Parathyroid adenoma (tissue), 2 donors: ENCODE results near the gene XXYLT1.

ENCODE experiments used
- H2AFZ ChIP-seq: fragments of 300-600 bp; sonication (generic); one replicate; pipeline ENCODE4 v1.7.0; 2017; ENCODE audit warnings: antibody characterized with exemption, mild to moderate bottlenecking
- H3K27ac ChIP-seq: fragments of 300-600 bp; sonication (generic); one replicate; pipeline ENCODE4 v1.7.0; 2017
- H3K27me3 ChIP-seq: fragments of 300-600 bp; sonication (generic); one replicate; pipeline ENCODE4 v1.7.0; 2017; ENCODE audit warnings: low read length; ENCODE audit not compliant: control insufficient read depth, insufficient read depth
- H3K36me3 ChIP-seq: fragments of 300-600 bp; sonication (generic); one replicate; pipeline ENCODE4 v1.7.0; 2017; ENCODE audit warnings: low read length; ENCODE audit not compliant: control insufficient read depth, insufficient read depth
- H3K4me1 ChIP-seq: fragments of 300-600 bp; sonication (generic); one replicate; pipeline ENCODE4 v1.7.0; 2017; ENCODE audit warnings: control low read depth
- H3K4me2 ChIP-seq: fragments of 300-600 bp; sonication (generic); one replicate; pipeline ENCODE4 v1.7.0; 2017; ENCODE audit warnings: low read length
- H3K4me3 ChIP-seq: fragments of 300-600 bp; sonication (generic); one replicate; pipeline ENCODE4 v1.7.0; 2017; ENCODE audit warnings: low read depth, low read length
- H3K79me2 ChIP-seq: fragments of 300-600 bp; sonication (generic); one replicate; pipeline ENCODE4 v1.7.0; 2017; ENCODE audit warnings: control low read depth
- H3K9ac ChIP-seq: fragments of 300-600 bp; sonication (generic); one replicate; pipeline ENCODE4 v1.7.0; 2017; ENCODE audit warnings: mild to moderate bottlenecking
- H3K9me3 ChIP-seq: fragments of 300-600 bp; sonication (generic); one replicate; pipeline ENCODE4 v1.7.0; 2017; ENCODE audit warnings: low read length; ENCODE audit not compliant: control insufficient read depth
- CTCF ChIP-seq: fragments of 300-600 bp; sonication (generic); IDR thresholded peaks from one replicate; pipeline ENCODE4 v1.7.0; 2017; ENCODE audit warnings: antibody characterized with exemption, mild to moderate bottlenecking
- donor health status: primary hyperparathyroidism.

Gene XXYLT1

DNA sequence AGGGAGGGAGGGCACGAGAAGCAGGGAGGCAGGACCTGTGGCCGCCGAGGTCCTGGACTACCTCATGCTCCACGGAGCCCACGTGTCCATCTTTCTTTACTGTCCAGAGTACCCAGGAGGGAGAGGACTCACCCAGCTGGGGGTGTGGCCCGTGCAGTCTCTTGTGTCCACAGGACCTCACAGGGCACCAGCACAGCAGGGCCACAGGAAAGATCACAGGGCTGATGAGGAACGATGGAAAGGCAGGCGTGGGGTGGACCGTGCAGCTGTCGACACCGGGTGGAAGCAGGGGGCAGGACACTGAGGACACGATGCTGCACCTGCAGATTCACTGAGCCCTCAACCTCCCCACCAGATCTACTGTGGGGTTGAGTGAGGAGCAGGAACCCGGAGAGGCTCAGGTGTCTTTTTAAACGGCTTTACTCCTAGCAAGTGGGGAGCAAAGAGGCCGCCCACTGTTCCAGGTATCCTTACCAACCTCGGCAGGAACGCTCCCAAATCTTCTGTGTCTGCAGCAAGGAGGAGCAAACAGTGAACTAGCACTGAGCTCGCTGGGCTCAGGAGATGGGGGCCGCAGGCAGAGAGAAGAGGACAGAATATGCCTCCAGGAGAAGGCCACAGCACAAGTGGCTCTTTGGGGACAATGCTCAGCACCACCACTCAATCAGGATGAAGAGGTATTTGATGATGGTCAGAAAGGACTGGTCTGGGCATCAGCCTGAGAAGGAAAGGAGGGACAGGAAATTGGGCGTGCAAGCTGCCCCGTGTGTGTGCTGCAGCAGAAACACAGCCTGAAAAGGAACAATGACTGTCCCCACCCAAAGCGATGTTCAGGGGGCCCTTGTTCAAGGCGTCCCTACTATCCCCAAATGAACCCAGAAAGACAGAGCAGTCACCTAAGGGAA lies 198.8 kb downstream of the XXYLT1 start:
- H2AFZ ChIP-seq = no peak overlapping the region
- no peaks in the 10 kb centered on the region for H3K27me3 ChIP-seq
- H3K27ac ChIP-seq = no peak overlapping the region
- H3K9ac ChIP-seq = no peak overlapping the region
- no peak for TF ChIP-seq CTCF
- no peaks in the 10 kb centered on the region for H3K79me2 ChIP-seq
- no peaks in the 10 kb centered on the region for H3K36me3 ChIP-seq
- H3K4me3 ChIP-seq = no peak overlapping the region
- H3K9me3 ChIP-seq = no peaks in the 10 kb centered on the region
- H3K4me1 ChIP-seq = no peaks in the 10 kb centered on the region
- no peak overlapping the region for H3K4me2 ChIP-seq

GRCh38 chr3:195071011-195071728 lies 199.8 kb downstream of the XXYLT1 start:
- no peak overlapping the region for H3K4me3 ChIP-seq
- H3K9me3 ChIP-seq = no peaks in the 10 kb centered on the region
- H3K27ac ChIP-seq = no peak overlapping the region

GRCh38 chr3:195070336-195070735 lies 200.6 kb downstream of the XXYLT1 start:
- Histone ChIP-seq H2AFZ (no peak overlapping the region), H3K27ac (no peak overlapping the region), H3K27me3 (no peaks in the 10 kb centered on the region), H3K4me2 (no peak overlapping the region), H3K9ac (no peak overlapping the region), H3K4me1 (no peaks in the 10 kb centered on the region), H3K36me3 (no peaks in the 10 kb centered on the region), H3K4me3 (no peak overlapping the region), H3K9me3 (no peaks in the 10 kb centered on the region), H3K79me2 (no peaks in the 10 kb centered on the region)
- TF ChIP-seq CTCF = no peak

More at GRCh38 chr3:195071011-195071728, 199.8 kb downstream of the XXYLT1 start:
- H3K9ac ChIP-seq = no peak overlapping the region
- no peaks in the 10 kb centered on the region for H3K79me2 ChIP-seq
- H3K4me1 ChIP-seq = no peaks in the 10 kb centered on the region
- H3K36me3 ChIP-seq = no peaks in the 10 kb centered on the region
- no peak for TF ChIP-seq CTCF
- no peak overlapping the region for H3K4me2 ChIP-seq
- no peaks in the 10 kb centered on the region for H3K27me3 ChIP-seq
- H2AFZ ChIP-seq = no peak overlapping the region

DNA sequence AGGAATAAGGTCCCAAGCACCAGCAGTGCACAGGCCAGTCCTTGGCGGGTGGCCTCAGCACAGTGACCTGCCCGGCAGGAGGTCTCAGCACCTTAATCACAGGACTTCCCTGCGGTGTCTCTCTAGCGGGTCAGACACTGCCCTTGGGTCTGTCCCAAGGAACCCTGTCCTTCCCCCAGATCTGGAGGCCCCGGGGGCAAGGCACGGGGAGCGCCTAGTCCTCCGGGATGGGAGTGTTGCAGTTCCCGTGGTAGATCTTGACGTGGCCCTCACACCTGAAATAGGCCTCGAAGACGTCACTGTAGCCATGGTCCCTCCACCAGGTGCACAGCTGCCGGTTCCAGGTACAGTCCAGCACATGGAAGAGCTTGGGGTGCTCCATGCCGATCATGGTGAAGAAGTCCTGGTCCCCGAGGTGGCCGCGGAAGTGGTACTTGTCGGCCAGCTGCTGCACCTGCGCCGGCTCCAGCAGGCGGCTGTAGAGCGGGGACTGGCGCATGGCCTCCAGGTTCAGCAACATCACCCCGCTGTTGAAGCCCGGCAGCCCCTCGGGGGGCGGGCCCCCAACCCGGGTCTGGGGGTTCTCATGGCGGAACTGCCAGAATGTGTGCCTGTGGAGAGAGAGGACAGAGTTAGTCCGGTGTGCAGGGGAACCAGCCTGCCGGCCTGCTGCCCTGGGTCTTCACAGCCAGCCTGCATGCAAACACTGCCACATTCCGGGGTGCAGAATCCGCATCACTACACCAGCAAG lies 201.3 kb downstream of the XXYLT1 start:
- no peaks in the 10 kb centered on the region for H3K4me1 ChIP-seq
- H3K36me3 ChIP-seq = no peaks in the 10 kb centered on the region
- H3K27me3 ChIP-seq = no peaks in the 10 kb centered on the region
- H3K4me2 ChIP-seq = no peak overlapping the region
- no peak overlapping the region for H2AFZ ChIP-seq
- no peak overlapping the region for H3K27ac ChIP-seq
- H3K79me2 ChIP-seq = no peaks in the 10 kb centered on the region
- no peaks in the 10 kb centered on the region for H3K9me3 ChIP-seq
- TF ChIP-seq CTCF = no peak
- no peak overlapping the region for H3K9ac ChIP-seq
- no peak overlapping the region for H3K4me3 ChIP-seq
